ENCODE results near the gene FAM13A.

DNA sequence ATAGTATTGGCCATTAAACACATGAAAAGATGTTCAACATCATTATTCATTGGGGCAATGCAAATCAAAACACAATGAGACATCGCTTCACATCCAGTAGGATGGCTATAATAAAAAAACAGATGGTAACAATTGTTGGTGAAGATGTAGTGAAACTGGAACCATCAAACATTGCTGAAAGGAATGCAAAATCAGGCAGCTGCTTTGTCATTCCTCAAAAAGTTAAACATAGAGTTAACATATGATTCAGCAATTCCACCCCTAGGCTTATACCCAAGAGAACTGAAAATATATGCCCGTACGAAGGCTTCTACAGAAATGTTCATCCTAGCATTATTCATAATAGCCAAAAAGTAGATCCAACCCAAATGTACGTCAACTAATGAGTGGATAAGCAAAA, 215.3 kb downstream of the FAM13A start:
- TF ChIP-seq, protein P1, sequence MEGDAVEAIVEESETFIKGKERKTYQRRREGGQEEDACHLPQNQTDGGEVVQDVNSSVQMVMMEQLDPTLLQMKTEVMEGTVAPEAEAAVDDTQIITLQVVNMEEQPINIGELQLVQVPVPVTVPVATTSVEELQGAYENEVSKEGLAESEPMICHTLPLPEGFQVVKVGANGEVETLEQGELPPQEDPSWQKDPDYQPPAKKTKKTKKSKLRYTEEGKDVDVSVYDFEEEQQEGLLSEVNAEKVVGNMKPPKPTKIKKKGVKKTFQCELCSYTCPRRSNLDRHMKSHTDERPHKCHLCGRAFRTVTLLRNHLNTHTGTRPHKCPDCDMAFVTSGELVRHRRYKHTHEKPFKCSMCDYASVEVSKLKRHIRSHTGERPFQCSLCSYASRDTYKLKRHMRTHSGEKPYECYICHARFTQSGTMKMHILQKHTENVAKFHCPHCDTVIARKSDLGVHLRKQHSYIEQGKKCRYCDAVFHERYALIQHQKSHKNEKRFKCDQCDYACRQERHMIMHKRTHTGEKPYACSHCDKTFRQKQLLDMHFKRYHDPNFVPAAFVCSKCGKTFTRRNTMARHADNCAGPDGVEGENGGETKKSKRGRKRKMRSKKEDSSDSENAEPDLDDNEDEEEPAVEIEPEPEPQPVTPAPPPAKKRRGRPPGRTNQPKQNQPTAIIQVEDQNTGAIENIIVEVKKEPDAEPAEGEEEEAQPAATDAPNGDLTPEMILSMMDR (IDR thresholded peaks at IDR 0.05; ENCODE audit: control extremely low read depth in 1 of 3, insufficient read depth in 1 of 3, low read depth in 1 of 3, low read length in 3 of 3) = no peak
- TF ChIP-seq ATF2 (IDR thresholded peaks at IDR 0.05; ENCODE audit: low read length) (no peak), ASH2L (IDR thresholded peaks at IDR 0.05; ENCODE audit: low read length) (no peak), HDAC2 (IDR thresholded peaks at IDR 0.05; ENCODE audit: borderline replicate concordance in 1 of 2, low read depth in 2 of 2, low read length in 2 of 2) (no peak), EZH2 (IDR thresholded peaks at IDR 0.05; ENCODE audit: low read depth, low read length, severe bottlenecking) (no peak), TEAD4 (IDR thresholded peaks at IDR 0.05; ENCODE audit: low read depth, low read length) (no peak), RAD21 (IDR thresholded peaks at IDR 0.05 in 1 of 2, conservative IDR thresholded peaks at IDR 0.05 in 1 of 2; ENCODE audit: low read depth in 2 of 2, low read length in 2 of 2) (no peak), POLR2A (IDR thresholded peaks at IDR 0.05; ENCODE audit: control extremely low read depth in 1 of 2, low read depth in 2 of 2, low read length in 2 of 2) (no peak), NANOG (IDR thresholded peaks at IDR 0.05; ENCODE audit: insufficient read depth, low read depth, low read length, poor library complexity, severe bottlenecking) (no peak), CHD1 (IDR thresholded peaks at IDR 0.05; ENCODE audit: low read depth, low read length) (no peak), CHD2 (IDR thresholded peaks at IDR 0.05; ENCODE audit: low read length) (no peak), BRCA1 (IDR thresholded peaks at IDR 0.05; ENCODE audit: low read depth, low read length) (no peak), POLR2AphosphoS5 (IDR thresholded peaks at IDR 0.05; ENCODE audit: low read depth, low read length) (no peak)

Measured in H1 (cell line).